Sigmoid colon (tissue), 7 donors: Measurements from ENCODE around the gene TMEM139. TPM values are rescaled to one million over a fixed set of nuclear protein-coding genes. Genes with fewer than 3 reads are reported as not detected.

Experiments
- DNase-seq: peaks from one replicate; pipeline ENCODE4 v3.0.0-alpha.2; 2019
- H3K27ac ChIP-seq, 4 donors: fragments of 200-600 bp; sonication (generic); one replicate each; pipeline ENCODE4 v1.5.1; 2016 to 2019; ENCODE audit warnings: mild to moderate bottlenecking in 1 of 4
- H3K27me3 ChIP-seq, 3 donors: fragments of 200-600 bp; sonication (generic); one replicate each; pipeline ENCODE4 v1.5.1; 2019; ENCODE audit warnings: mild to moderate bottlenecking in 1 of 3
- H3K36me3 ChIP-seq, 4 donors: fragments of 200-600 bp; sonication (generic); one replicate each; pipeline ENCODE4 v1.5.1; 2016 to 2019
- H3K4me1 ChIP-seq, 4 donors: fragments of 200-600 bp; sonication (generic); one replicate each; pipeline ENCODE4 v1.5.1; 2017 to 2019
- H3K4me3 ChIP-seq, 4 donors: fragments of 200-600 bp; sonication (generic); one replicate each; pipeline ENCODE4 v1.5.1; 2017 to 2019; ENCODE audit warnings: mild to moderate bottlenecking in 2 of 4, moderate library complexity in 1 of 4
- H3K9me3 ChIP-seq, 4 donors: fragments of 200-600 bp in 3 of 4; sonication (generic) in 3 of 4; one replicate each; pipeline versions ENCODE4 v1.5.1 to v1.6.1; 2013 to 2019
- CTCF ChIP-seq, 4 experiments: fragments of 450-650 bp in 3 of 4; fragments of 200-600 bp in 1 of 4; IDR thresholded peaks; one replicate each; pipeline ENCODE4 v1.5.1; 2016 to 2019; ENCODE audit warnings: antibody characterized with exemption in 4 of 4, mild to moderate bottlenecking in 3 of 4, moderate library complexity in 2 of 4
- EP300 ChIP-seq, 4 donors: sonication (generic); formaldehyde crosslinking; IDR thresholded peaks; one replicate each; pipeline ENCODE4 v1.6.1; 2017; ENCODE audit warnings: antibody characterized with exemption in 4 of 4
- POLR2A ChIP-seq, 2 donors: fragments of 450-650 bp; IDR thresholded peaks; one replicate each; pipeline ENCODE4 v1.6.1; 2016; ENCODE audit warnings: antibody characterized with exemption in 2 of 2, mild to moderate bottlenecking in 2 of 2, moderate library complexity in 2 of 2
- POLR2AphosphoS5 ChIP-seq, 4 donors: sonication (generic); formaldehyde crosslinking; IDR thresholded peaks; one replicate each; pipeline ENCODE4 v1.6.1; 2017; ENCODE audit warnings: antibody characterized with exemption in 4 of 4
- WGBS, 2 donors: extraction: QIAGEN DNeasy Blood & Tissue Kit; methylation state at CpG; one replicate each; pipeline ENCODE4 v1.1.7; 2013; 5-methylcytosine and 5-hydroxymethylcytosine counted together
- intact Hi-C: fragments of 100-400 bp; cut with DNase I; formaldehyde crosslinking; loops from one replicate; pipeline ENCODE4 v1.15.1; 2023
- polyA plus RNA-seq, 3 donors: library from polyadenylated mRNA; stranded (reverse); fragments of 200-250 nt; gene quantifications; one replicate each; pipeline ENCODE4 v1.2.3, GENCODE V29; 2013
- total RNA-seq, 4 donors: library from RNA; depleted of rRNA; stranded (reverse); fragments of >200 nt; gene quantifications; one replicate each; pipeline ENCODE4 v1.1.0, GENCODE V29; 2016
- donor health status: healthy with polysubstance abuse.
- donor health status: Bipolar disorder and iron deficiency.
- donor health status: healthy.

The TMEM139 gene
- total and polyA plus RNA-seq, 7 donors, result 0.71 to 58.5 (median 40.6) TPM; not detected in 3

GRCh38 chr7:143269251-143269650 lies 15.5 kb upstream of the TMEM139 start:
- WGBS, 2 donors, result 17 to 46% methylated on average over 5 of the region's 5 CpGs
- no peak for TF ChIP-seq POLR2A (IDR thresholded peaks at IDR 0.05)
- no peak for TF ChIP-seq CTCF (IDR thresholded peaks at IDR 0.05)
- TF ChIP-seq EP300 (IDR thresholded peaks at IDR 0.05), result no peak
- TF ChIP-seq POLR2AphosphoS5 (IDR thresholded peaks at IDR 0.05), result no peak
- no peak for DNase-seq
- Histone ChIP-seq H3K36me3 (peaks cover 14 to 42% (median 25%) of the 10 kb centered on the region in 4 donors), H3K4me3 (no peak overlapping the region), H3K4me1 (peaks cover 0 to 12% (median 10%) of the 10 kb centered on the region in 4 donors), H3K27ac (no peak overlapping the region), H3K9me3 (no peaks in the 10 kb centered on the region), H3K27me3 (no peaks in the 10 kb centered on the region)
- intact Hi-C loops, result no loop called here

- Histone ChIP-seq H3K4me1 (no peaks in the 10 kb centered on the region), H3K4me3 (no peak overlapping the region), H3K36me3 (peaks cover 14 to 37% (median 25%) of the 10 kb centered on the region in 4 donors), H3K27ac (no peak overlapping the region), H3K9me3 (no peaks in the 10 kb centered on the region), H3K27me3 (no peaks in the 10 kb centered on the region)
- intact Hi-C loops, result no loop called here
- WGBS, 2 donors, result 86 to 91% methylated on average over 1 of the region's 1 CpG
- no peak for DNase-seq
- TF ChIP-seq POLR2AphosphoS5 (IDR thresholded peaks at IDR 0.05) (no peak), POLR2A (IDR thresholded peaks at IDR 0.05) (no peak), EP300 (IDR thresholded peaks at IDR 0.05) (no peak), CTCF (IDR thresholded peaks at IDR 0.05) (no peak)
Observed at GRCh38 chr7:143271240-143271639, 13.5 kb upstream of the TMEM139 start.

GRCh38 chr7:143272871-143273270 lies 11.9 kb upstream of the TMEM139 start:
- intact Hi-C loops, result no loop called here
- no peak overlapping the region for H3K4me3 ChIP-seq
- DNase-seq, result no peak
- no peaks in the 10 kb centered on the region for H3K9me3 ChIP-seq
- no peaks in the 10 kb centered on the region for H3K27me3 ChIP-seq
- H3K27ac ChIP-seq, result no peak overlapping the region
- no peaks in the 10 kb centered on the region for H3K4me1 ChIP-seq
- H3K36me3 ChIP-seq, result peaks cover 3 to 24% (median 17%) of the 10 kb centered on the region in 4 donors
- TF ChIP-seq POLR2AphosphoS5 (IDR thresholded peaks at IDR 0.05) (no peak), POLR2A (IDR thresholded peaks at IDR 0.05) (no peak), CTCF (IDR thresholded peaks at IDR 0.05) (no peak), EP300 (IDR thresholded peaks at IDR 0.05) (no peak)
- 93 to 97% methylated on average over 2 of the region's 2 CpGs for WGBS, 2 donors

GRCh38 chr7:143279186-143280098 lies 5.3 kb upstream of the TMEM139 start:
- Histone ChIP-seq H3K36me3 (no peaks in the 10 kb centered on the region), H3K4me3 (no peak overlapping the region), H3K27ac (peak overlapping the region; percentile 43 to 65 (median 50)), H3K9me3 (no peaks in the 10 kb centered on the region), H3K27me3 (no peaks in the 10 kb centered on the region), H3K4me1 (peaks cover 0 to 6% (median 0%) of the 10 kb centered on the region in 4 donors)
- DNase-seq, result no peak
- TF ChIP-seq POLR2A (IDR thresholded peaks at IDR 0.05) (no peak), CTCF (IDR thresholded peaks at IDR 0.05) (no peak), EP300 (IDR thresholded peaks at IDR 0.05) (no peak), POLR2AphosphoS5 (IDR thresholded peaks at IDR 0.05) (no peak)
- WGBS, 2 donors, result 19 to 41% methylated on average over 8 of the region's 8 CpGs
- intact Hi-C loops, result no loop called here
